ENCODE results near the gene FBXO45. TPM values are rescaled to one million over a fixed set of nuclear protein-coding genes. Genes with fewer than 3 reads are reported as not detected.

Gene FBXO45
- total RNA-seq, result 7.6 and 9.0 TPM in 2 replicates

DNA sequence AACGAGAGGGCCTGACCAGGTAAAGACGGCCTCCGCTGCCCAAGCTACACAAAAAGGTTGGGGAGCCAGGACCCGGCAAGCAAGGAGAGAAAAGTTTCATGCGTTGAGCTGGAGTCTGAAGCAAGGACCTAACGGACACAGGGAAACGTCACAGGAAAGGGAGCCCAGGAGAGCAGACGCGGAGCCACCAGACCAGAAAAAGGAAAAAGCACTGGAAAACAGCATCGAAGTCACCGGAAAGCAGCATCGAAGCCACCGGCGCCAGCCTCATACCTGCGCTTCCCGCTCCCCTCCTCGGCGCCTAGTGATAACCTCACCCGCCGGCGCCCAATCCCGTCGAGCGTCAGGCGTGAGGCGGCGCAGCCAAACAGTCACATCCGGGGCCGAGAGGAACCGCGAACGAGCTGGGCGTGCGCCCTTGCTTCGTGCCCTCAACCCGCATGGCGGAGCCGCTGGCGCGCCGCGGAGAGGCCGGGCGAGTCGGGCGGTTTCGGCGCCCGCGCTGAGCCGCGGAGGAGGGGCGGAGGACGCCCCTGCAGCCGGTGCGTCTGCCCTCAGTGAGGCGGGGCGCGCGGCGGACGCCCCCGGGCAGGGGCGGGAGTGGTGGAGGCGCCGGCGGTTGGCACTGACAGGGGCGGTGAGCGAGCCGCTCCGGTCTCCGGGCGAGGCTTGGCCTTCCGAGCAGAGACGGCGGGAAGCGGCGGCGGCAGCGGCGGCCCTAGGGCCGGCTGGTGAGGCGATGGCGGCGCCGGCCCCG lies at the start of gene FBXO45, which contains the start of gene WDR53:
FBXO45 (plus strand) TSS at position 415 of the 757 bp plus-strand sequence; CDS start at position 740, 325 bp downstream.
WDR53 (minus strand) TSS at position 309 of the 757 bp plus-strand sequence. CDS start 7,079 bp downstream, outside the sequence.

Other genes with a start within 250 kb of the FBXO45 start
- not detected in 2 replicates for gene TM4SF19, start 230.3 kb upstream of the FBXO45 start, total RNA-seq
- 8.3 and 29.9 TPM in 2 replicates for gene UBXN7, start 136.2 kb upstream of the FBXO45 start, total RNA-seq
- 11.8 and 12.4 TPM in 2 replicates for gene RNF168, start 64.9 kb upstream of the FBXO45 start, total RNA-seq
- gene SMCO1, start 53.3 kb upstream of the FBXO45 start, total RNA-seq, result not detected in 2 replicates
- gene WDR53, start 106 bp upstream of the FBXO45 start, total RNA-seq, result 6.3 and 14.5 TPM in 2 replicates
- 0.52 TPM in 1 of 2 replicates, not detected in the other for gene NRROS, start 71.0 kb downstream of the FBXO45 start, total RNA-seq
- gene CEP19, start 143.6 kb downstream of the FBXO45 start, total RNA-seq, result 1.7 and 3.4 TPM in 2 replicates
- gene PIGX, start 143.7 kb downstream of the FBXO45 start, total RNA-seq, result 14.1 and 21.7 TPM in 2 replicates
- gene PAK2, start 171.2 kb downstream of the FBXO45 start, total RNA-seq, result 30.9 and 36.1 TPM in 2 replicates